Neural progenitor cell (in vitro differentiated cells): ENCODE results near the gene OSBPL1A. TPM values are rescaled to one million over a fixed set of nuclear protein-coding genes. Genes with fewer than 3 reads are reported as not detected.

Source experiments
- DNase-seq: peaks from one replicate; pipeline ENCODE4 v3.0.0-alpha.2; 2016; ENCODE audit warnings: low spot score
- H2AFZ ChIP-seq: fragments of 200-600 bp; sonication (generic); replicated peaks from 2 replicates; pipeline ENCODE4 v1.6.1; 2016; ENCODE audit warnings: antibody characterized with exemption
- H3F3A ChIP-seq: fragments of 200-600 bp; sonication (generic); 2 replicates; pipeline ENCODE4 v1.6.1; 2016; ENCODE audit warnings: antibody characterized with exemption, low read depth
- H3K27ac ChIP-seq: fragments of 200-600 bp; sonication (generic); 2 replicates; pipeline ENCODE4 v1.5.1; 2016; ENCODE audit warnings: mild to moderate bottlenecking
- H3K27me3 ChIP-seq: fragments of 200-600 bp; sonication (generic); 2 replicates; pipeline ENCODE4 v1.6.1; 2016; ENCODE audit warnings: mild to moderate bottlenecking, moderate library complexity
- H3K36me3 ChIP-seq: fragments of 200-600 bp; sonication (generic); 2 replicates; pipeline ENCODE4 v1.5.1; 2016
- H3K4me1 ChIP-seq: fragments of 200-600 bp; sonication (generic); 2 replicates; pipeline ENCODE4 v1.6.1; 2016; ENCODE audit warnings: mixed run types
- H3K4me2 ChIP-seq: fragments of 200-600 bp; sonication (generic); 2 replicates; pipeline ENCODE4 v1.6.1; 2016
- H3K4me3 ChIP-seq: fragments of 200-600 bp; sonication (generic); 2 replicates; pipeline ENCODE4 v1.5.1; 2016
- H3K79me2 ChIP-seq: fragments of 200-600 bp; sonication (generic); 2 replicates; pipeline ENCODE4 v1.6.1; 2016; ENCODE audit warnings: low read depth
- H3K9ac ChIP-seq: fragments of 200-600 bp; sonication (generic); 2 replicates; pipeline ENCODE4 v1.6.1; 2016
- H3K9me3 ChIP-seq: fragments of 200-600 bp; sonication (generic); 2 replicates; pipeline ENCODE4 v1.5.1; 2016; ENCODE audit warnings: low read depth
- H4K20me1 ChIP-seq: fragments of 200-600 bp; sonication (generic); 2 replicates; pipeline ENCODE4 v1.6.1; 2016; ENCODE audit warnings: low read depth
- H3K27ac Mint-ChIP-seq: 3 replicates; pipeline ENCODE4 v1.8.0; 2021; ENCODE audit warnings: mixed read lengths
- H3K27me3 Mint-ChIP-seq: 2 replicates; pipeline ENCODE4 v1.8.0; 2022; ENCODE audit warnings: low read depth, mild to moderate bottlenecking, inconsistent platforms, moderate library complexity, mixed read lengths; ENCODE audit not compliant: insufficient read depth
- H3K36me3 Mint-ChIP-seq: 3 replicates; pipeline ENCODE4 v1.8.0; 2021; ENCODE audit warnings: mixed read lengths
- H3K4me1 Mint-ChIP-seq: 3 replicates; pipeline ENCODE4 v1.8.0; 2021; ENCODE audit warnings: mixed read lengths
- H3K4me3 Mint-ChIP-seq: 3 replicates; pipeline ENCODE4 v1.8.0; 2021; ENCODE audit warnings: mild to moderate bottlenecking, moderate library complexity, mixed read lengths
- H3K9me3 Mint-ChIP-seq: 3 replicates; pipeline ENCODE4 v1.8.0; 2020; ENCODE audit warnings: mixed read lengths
- CTCF ChIP-seq: fragments of 200-600 bp; sonication (generic); IDR thresholded peaks from 2 replicates; pipeline ENCODE4 v1.5.1; 2017; ENCODE audit warnings: antibody characterized with exemption, mild to moderate bottlenecking
- EZH2 ChIP-seq: fragments of 200-600 bp; sonication (generic); IDR thresholded peaks from 2 replicates; pipeline ENCODE4 v1.6.1; 2017; ENCODE audit warnings: antibody characterized with exemption, mild to moderate bottlenecking, moderate library complexity
- EZH2phosphoT487 ChIP-seq: fragments of 200-600 bp; sonication (generic); IDR thresholded peaks from 2 replicates; pipeline ENCODE4 v1.6.1; 2017; ENCODE audit warnings: antibody characterized with exemption
- total RNA-seq: library from RNA; depleted of rRNA; stranded (reverse); fragments of >200 nt; gene quantifications from 2 replicates; pipeline ENCODE4 v1.2.3, GENCODE V29; 2015; ENCODE audit warnings: low replicate concordance

Gene OSBPL1A
- total RNA-seq, 1 donor from 2014 or later: 75.0 TPM

DNA sequence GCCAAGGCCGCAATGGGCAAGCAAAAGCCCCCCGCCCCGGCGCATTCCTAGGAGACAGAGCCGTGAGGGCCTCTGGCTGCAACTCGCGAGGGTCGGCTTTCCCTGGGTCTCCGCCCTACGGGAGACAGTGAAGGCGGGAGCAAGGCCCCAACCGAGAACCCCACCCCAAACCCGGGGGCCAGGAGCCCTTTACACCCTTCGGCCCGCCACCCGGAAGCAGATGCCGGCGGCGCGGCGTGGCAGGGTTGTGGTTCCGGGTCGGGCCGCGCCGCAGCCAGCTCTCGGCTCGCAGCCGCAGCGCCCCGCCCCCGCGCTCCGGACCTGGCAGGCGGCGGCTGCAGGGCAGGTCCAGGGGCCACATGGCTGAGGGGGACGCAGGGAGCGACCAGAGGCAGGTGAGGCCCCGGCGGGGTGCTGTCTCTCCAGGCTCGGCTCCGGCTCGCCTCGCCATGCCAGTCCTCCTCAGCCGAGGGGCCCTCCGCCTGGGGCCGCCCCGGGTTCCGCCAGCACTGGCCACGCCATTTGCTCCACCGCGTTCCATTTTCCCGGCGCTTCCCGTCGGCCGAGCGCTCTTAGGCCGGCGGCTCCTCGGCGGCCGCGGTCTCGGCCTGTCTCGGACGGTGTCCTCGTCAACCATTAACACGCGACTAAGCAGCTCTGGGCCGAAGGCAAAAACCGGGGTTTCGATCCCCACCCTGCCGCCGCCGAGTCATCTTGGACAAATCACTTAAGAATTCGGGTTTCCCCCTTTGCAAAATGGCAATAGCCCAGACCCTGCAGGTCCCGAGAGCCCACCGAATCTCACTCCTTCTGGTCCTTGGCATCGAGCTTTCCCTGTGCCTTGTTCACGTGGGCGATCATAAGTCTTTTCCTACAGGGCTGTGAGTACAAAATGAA, 29.0 kb upstream of the OSBPL1A start, which contains the start of gene IMPACT:
Gene IMPACT (plus strand): TSS at position 273 of the 897 bp plus-strand sequence. CDS start 87 bp downstream, at position 360.
- H3K36me3 Mint-ChIP-seq: peaks cover 13% of the 10 kb centered on the region
- Histone ChIP-seq H3K9me3 (no peaks in the 10 kb centered on the region), H3F3A (peaks cover 13% of the 10 kb centered on the region), H3K27ac (peak within 1 kb of the TSS; percentile 96), H3K27me3 (peaks cover 14% of the 10 kb centered on the region), H3K4me1 (peaks cover 10% of the 10 kb centered on the region), H3K79me2 (peaks cover 30% of the 10 kb centered on the region), H3K36me3 (peaks cover 13% of the 10 kb centered on the region), H3K4me3 (peak within 1 kb of the TSS; percentile 66), H2AFZ (peak within 1 kb of the TSS; percentile 42), H3K9ac (peak within 1 kb of the TSS; percentile 70), H4K20me1 (no peaks in the 10 kb centered on the region), H3K4me2 (peak within 1 kb of the TSS; percentile 92)
- peak within 1 kb of the TSS; percentile 94 for H3K4me3 Mint-ChIP-seq
- DNase-seq: peak; percentile 95
- H3K27me3 Mint-ChIP-seq: no peaks in the 10 kb centered on the region
- TF ChIP-seq EZH2phosphoT487 (peak; percentile 40), CTCF (no peak)
- peak within 1 kb of the TSS; percentile 92 for H3K27ac Mint-ChIP-seq
- peaks cover 24% of the 10 kb centered on the region for H3K4me1 Mint-ChIP-seq
- no peaks in the 10 kb centered on the region for H3K9me3 Mint-ChIP-seq

DNA sequence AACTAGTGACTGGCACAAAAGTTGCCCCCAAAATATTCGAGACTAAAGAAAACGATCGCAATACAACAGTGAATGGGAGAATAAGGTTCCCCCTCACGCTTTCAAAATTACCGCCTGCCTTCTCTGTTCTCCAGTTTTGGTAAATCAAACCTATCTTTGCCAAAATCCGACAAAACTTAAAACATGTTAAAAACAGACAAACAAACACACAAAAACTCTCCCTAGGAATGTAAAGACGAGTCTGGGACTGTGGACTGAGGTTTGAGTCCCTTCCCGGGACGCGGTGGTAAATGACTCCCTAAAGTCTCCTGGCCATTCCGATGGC, 28.4 kb upstream of the OSBPL1A start:
- no peaks in the 10 kb centered on the region for H3K9me3 ChIP-seq
- peak overlapping the region; percentile 84 for H3K27ac Mint-ChIP-seq
- H3F3A ChIP-seq: peaks cover 13% of the 10 kb centered on the region
- no peak for DNase-seq
- H3K4me3 ChIP-seq: peak overlapping the region; percentile 66
- H3K9me3 Mint-ChIP-seq: no peaks in the 10 kb centered on the region
- peak overlapping the region; percentile 42 for H2AFZ ChIP-seq
- H3K36me3 ChIP-seq: peaks cover 11% of the 10 kb centered on the region
- no peak for TF ChIP-seq CTCF
- no peak for TF ChIP-seq EZH2phosphoT487
- no peak for TF ChIP-seq EZH2
- peak overlapping the region; percentile 92 for H3K4me2 ChIP-seq
- peaks cover 10% of the 10 kb centered on the region for H3K36me3 Mint-ChIP-seq
- peaks cover 30% of the 10 kb centered on the region for H3K79me2 ChIP-seq
- peak overlapping the region; percentile 87 for H3K4me3 Mint-ChIP-seq
- no peaks in the 10 kb centered on the region for H3K27me3 Mint-ChIP-seq
- H3K9ac ChIP-seq: peak overlapping the region; percentile 70
- H3K27ac ChIP-seq: peak overlapping the region; percentile 96
- H4K20me1 ChIP-seq: no peaks in the 10 kb centered on the region
- peaks cover 10% of the 10 kb centered on the region for H3K4me1 ChIP-seq
- H3K27me3 ChIP-seq: peaks cover 14% of the 10 kb centered on the region
- peaks cover 24% of the 10 kb centered on the region for H3K4me1 Mint-ChIP-seq

GRCh38 chr18:24421831-24422230, 24.2 kb upstream of the OSBPL1A start:
- H2AFZ ChIP-seq: no peak overlapping the region

More at GRCh38 chr18:24421831-24422230, 24.2 kb upstream of the OSBPL1A start:
- Histone ChIP-seq H3F3A (peaks cover 13% of the 10 kb centered on the region), H3K27me3 (peaks cover 14% of the 10 kb centered on the region), H3K4me1 (no peaks in the 10 kb centered on the region), H3K4me3 (no peak overlapping the region), H3K27ac (no peak overlapping the region), H3K9ac (no peak overlapping the region), H3K9me3 (no peaks in the 10 kb centered on the region), H3K4me2 (no peak overlapping the region), H3K36me3 (no peaks in the 10 kb centered on the region), H4K20me1 (no peaks in the 10 kb centered on the region), H3K79me2 (peaks cover under 1% of the 10 kb centered on the region)
- Mint-ChIP-seq H3K27me3 (no peaks in the 10 kb centered on the region), H3K27ac (no peak overlapping the region), H3K4me3 (no peak overlapping the region), H3K36me3 (peaks cover 2% of the 10 kb centered on the region), H3K4me1 (peaks cover 8% of the 10 kb centered on the region), H3K9me3 (no peaks in the 10 kb centered on the region)
- TF ChIP-seq EZH2 (no peak), CTCF (no peak), EZH2phosphoT487 (no peak)
- DNase-seq: no peak
